Uterus (tissue), 2 donors: ENCODE data around the gene ASB13.

Experiments used
- CTCF ChIP-seq, 4 experiments: fragments of 200-600 bp in 2 of 4; fragments of 450-650 bp in 2 of 4; sonication (generic) in 2 of 4; IDR thresholded peaks; one replicate each; pipeline ENCODE4 v1.5.1; 2016 to 2019; ENCODE audit warnings: antibody characterized with exemption in 4 of 4, mild to moderate bottlenecking in 2 of 4, moderate library complexity in 1 of 4
- POLR2A ChIP-seq, 2 donors: fragments of 450-650 bp; IDR thresholded peaks; one replicate each; pipeline ENCODE4 v1.6.1; 2016; ENCODE audit warnings: antibody characterized with exemption in 2 of 2, mild to moderate bottlenecking in 1 of 2, moderate library complexity in 1 of 2

DNA sequence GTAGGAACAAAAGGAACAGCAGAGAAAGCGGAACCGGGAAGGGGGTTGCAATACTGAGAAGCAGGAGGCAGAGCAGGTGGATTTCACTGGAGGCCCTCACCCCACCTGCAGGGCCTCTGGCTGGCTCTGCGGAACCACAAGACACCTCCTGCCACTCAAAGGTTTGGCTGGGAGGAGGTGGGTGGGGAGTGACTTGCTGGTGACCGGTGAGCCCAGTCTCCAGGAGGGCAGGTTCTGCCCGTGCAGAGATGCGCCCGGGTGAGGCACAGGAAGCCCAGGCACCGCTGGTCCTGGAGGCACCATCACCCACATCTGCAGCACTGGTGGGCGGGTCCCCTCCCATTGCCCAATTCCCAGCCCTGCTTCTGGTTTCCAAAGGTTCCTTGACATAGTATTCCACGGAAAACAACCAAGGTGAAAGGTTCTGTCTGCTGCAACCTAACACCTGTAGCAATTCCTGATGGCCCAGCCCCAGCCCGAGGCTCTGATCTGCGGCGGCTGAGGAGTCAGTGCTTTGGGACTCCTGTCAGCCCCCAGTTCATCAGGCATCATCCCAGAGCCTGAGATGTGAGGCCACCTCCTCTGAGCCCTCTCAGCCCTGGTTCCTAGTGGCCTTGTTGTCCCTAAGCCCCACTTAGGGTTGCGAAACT, 77.3 kb downstream of the ASB13 start:
- TF ChIP-seq CTCF (IDR thresholded peaks at IDR 0.05) (no peak), POLR2A (IDR thresholded peaks at IDR 0.05) (no peak)
